ENCODE data around the gene ETV4. TPM values are rescaled to one million over a fixed set of nuclear protein-coding genes. Genes with fewer than 3 reads are reported as not detected.
A peak's percentile ranks its signal among the peaks of the same experiment; 100 is the strongest.

ETV4 gene
- total and polyA plus RNA-seq, 2 donors (not counting 1 experiment from before 2014, with no cell fraction given): 0.33 to 1.8 TPM

DNA sequence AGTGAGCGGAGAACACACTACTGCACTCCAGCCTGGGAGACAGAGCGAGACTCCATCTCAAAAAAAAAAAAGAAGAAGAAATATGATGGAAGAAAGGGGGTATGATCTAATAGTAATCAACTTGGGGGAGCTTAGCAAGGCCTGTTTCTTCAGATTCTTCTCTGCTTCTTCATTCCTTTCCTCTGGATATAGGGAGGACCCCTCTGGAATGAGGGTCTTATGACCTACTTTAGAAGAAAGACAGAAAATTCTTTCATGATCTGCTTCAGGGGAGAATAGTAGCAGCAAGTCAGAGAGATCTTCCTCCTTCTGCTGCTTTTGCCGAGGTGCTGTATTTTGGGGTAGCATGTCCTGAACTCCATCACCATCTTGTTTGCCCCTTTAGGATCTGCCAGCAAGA is 44.9 kb upstream of the ETV4 start:
- Histone ChIP-seq H3K9ac (ENCODE audit: insufficient read depth, low read length) (no peak overlapping the region), H3K79me2 (ENCODE audit: control insufficient read depth, insufficient read depth, low read length) (no peaks in the 10 kb centered on the region), H3K9me3 (ENCODE audit: control insufficient read depth, insufficient read depth, low read depth, low read length) (no peaks in the 10 kb centered on the region), H3K27ac (ENCODE audit: insufficient read depth, low read length) (peak overlapping the region; percentile 77), H3K27me3 (ENCODE audit: control insufficient read depth, insufficient read depth, low read length) (no peaks in the 10 kb centered on the region), H3K4me3 (replicated peaks in 1 of 4; ENCODE audit: control extremely low read depth in 1 of 4, insufficient read depth in 1 of 4, low read depth in 3 of 4, low read length in 4 of 4) (no peak overlapping the region), H3K4me2 (ENCODE audit: extremely low read depth, insufficient read depth, low read length) (peak overlapping the region; percentile 88), H3K36me3 (ENCODE audit: control insufficient read depth, insufficient read depth, low read length) (no peaks in the 10 kb centered on the region), H3K4me1 (ENCODE audit: control insufficient read depth, extremely low read depth, insufficient read depth, low read length) (peaks cover 14% of the 10 kb centered on the region), H2AFZ (ENCODE audit: low read length) (peak overlapping the region; percentile 24), H4K20me1 (ENCODE audit: control insufficient read depth, extremely low read depth, insufficient read depth, low read length) (no peaks in the 10 kb centered on the region)
- DNase-seq (ENCODE audit: low read depth in 2 of 2): peak in 1 of 2 donors; percentile 50
- no peak for TF ChIP-seq EZH2 (IDR thresholded peaks at IDR 0.05; ENCODE audit: low read length, missing control alignments)
- TF ChIP-seq, protein P1, sequence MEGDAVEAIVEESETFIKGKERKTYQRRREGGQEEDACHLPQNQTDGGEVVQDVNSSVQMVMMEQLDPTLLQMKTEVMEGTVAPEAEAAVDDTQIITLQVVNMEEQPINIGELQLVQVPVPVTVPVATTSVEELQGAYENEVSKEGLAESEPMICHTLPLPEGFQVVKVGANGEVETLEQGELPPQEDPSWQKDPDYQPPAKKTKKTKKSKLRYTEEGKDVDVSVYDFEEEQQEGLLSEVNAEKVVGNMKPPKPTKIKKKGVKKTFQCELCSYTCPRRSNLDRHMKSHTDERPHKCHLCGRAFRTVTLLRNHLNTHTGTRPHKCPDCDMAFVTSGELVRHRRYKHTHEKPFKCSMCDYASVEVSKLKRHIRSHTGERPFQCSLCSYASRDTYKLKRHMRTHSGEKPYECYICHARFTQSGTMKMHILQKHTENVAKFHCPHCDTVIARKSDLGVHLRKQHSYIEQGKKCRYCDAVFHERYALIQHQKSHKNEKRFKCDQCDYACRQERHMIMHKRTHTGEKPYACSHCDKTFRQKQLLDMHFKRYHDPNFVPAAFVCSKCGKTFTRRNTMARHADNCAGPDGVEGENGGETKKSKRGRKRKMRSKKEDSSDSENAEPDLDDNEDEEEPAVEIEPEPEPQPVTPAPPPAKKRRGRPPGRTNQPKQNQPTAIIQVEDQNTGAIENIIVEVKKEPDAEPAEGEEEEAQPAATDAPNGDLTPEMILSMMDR (conservative IDR thresholded peaks at IDR 0.05 in 1 of 2, IDR thresholded peaks at IDR 0.05 in 1 of 2; ENCODE audit: low read depth in 1 of 2, low read length in 2 of 2): no peak

- H3K4me3 ChIP-seq (replicated peaks in 1 of 4; ENCODE audit: control extremely low read depth in 1 of 4, insufficient read depth in 1 of 4, low read depth in 3 of 4, low read length in 4 of 4): no peak overlapping the region
- H3K36me3 ChIP-seq (ENCODE audit: control insufficient read depth, insufficient read depth, low read length): no peaks in the 10 kb centered on the region
- TF ChIP-seq, protein P1 (conservative IDR thresholded peaks at IDR 0.05 in 1 of 2, IDR thresholded peaks at IDR 0.05 in 1 of 2; ENCODE audit: low read depth in 1 of 2, low read length in 2 of 2): no peak
- TF ChIP-seq EZH2 (IDR thresholded peaks at IDR 0.05; ENCODE audit: low read length, missing control alignments): no peak
- peaks cover 14% of the 10 kb centered on the region for H3K4me1 ChIP-seq (ENCODE audit: control insufficient read depth, extremely low read depth, insufficient read depth, low read length)
- no peak overlapping the region for H3K27ac ChIP-seq (ENCODE audit: insufficient read depth, low read length)
- no peaks in the 10 kb centered on the region for H3K9me3 ChIP-seq (ENCODE audit: control insufficient read depth, insufficient read depth, low read depth, low read length)
- DNase-seq (ENCODE audit: low read depth in 2 of 2): no peak
- H2AFZ ChIP-seq (ENCODE audit: low read length): no peak overlapping the region
- no peak overlapping the region for H3K9ac ChIP-seq (ENCODE audit: insufficient read depth, low read length)
- no peaks in the 10 kb centered on the region for H3K27me3 ChIP-seq (ENCODE audit: control insufficient read depth, insufficient read depth, low read length)
- no peaks in the 10 kb centered on the region for H3K79me2 ChIP-seq (ENCODE audit: control insufficient read depth, insufficient read depth, low read length)
- no peak overlapping the region for H3K4me2 ChIP-seq (ENCODE audit: extremely low read depth, insufficient read depth, low read length)
- H4K20me1 ChIP-seq (ENCODE audit: control insufficient read depth, extremely low read depth, insufficient read depth, low read length): no peaks in the 10 kb centered on the region
Observed at GRCh38 chr17:43588664-43589435, 42.7 kb upstream of the ETV4 start.

DNA sequence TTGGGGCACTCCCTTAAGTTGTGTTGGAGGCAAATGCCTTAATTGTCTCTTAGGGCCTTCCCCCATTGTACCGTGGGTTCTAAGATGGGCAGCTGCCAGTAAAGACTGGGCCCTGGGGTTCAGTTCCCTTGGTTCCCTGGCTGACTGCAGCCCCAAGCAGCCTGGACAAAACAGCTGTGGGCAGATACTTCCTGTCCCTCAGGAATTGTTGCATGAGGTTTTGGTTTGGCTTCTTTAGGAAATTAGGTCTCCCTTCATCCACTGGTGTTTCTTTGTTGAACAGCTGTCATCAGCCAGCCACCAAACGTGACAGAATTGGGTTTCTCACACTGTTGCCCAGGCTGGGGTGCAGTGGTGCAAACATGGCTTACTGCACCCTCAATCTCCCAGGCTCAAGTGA is 42.0 kb upstream of the ETV4 start:
- Histone ChIP-seq H3K9ac (ENCODE audit: insufficient read depth, low read length) (no peak overlapping the region), H4K20me1 (ENCODE audit: control insufficient read depth, extremely low read depth, insufficient read depth, low read length) (no peaks in the 10 kb centered on the region), H3K27me3 (ENCODE audit: control insufficient read depth, insufficient read depth, low read length) (no peaks in the 10 kb centered on the region), H3K36me3 (ENCODE audit: control insufficient read depth, insufficient read depth, low read length) (no peaks in the 10 kb centered on the region), H3K27ac (ENCODE audit: insufficient read depth, low read length) (no peak overlapping the region), H2AFZ (ENCODE audit: low read length) (no peak overlapping the region), H3K79me2 (ENCODE audit: control insufficient read depth, insufficient read depth, low read length) (no peaks in the 10 kb centered on the region), H3K4me3 (replicated peaks in 1 of 4; ENCODE audit: control extremely low read depth in 1 of 4, insufficient read depth in 1 of 4, low read depth in 3 of 4, low read length in 4 of 4) (no peak overlapping the region), H3K4me1 (ENCODE audit: control insufficient read depth, extremely low read depth, insufficient read depth, low read length) (peaks cover 14% of the 10 kb centered on the region), H3K9me3 (ENCODE audit: control insufficient read depth, insufficient read depth, low read depth, low read length) (no peaks in the 10 kb centered on the region), H3K4me2 (ENCODE audit: extremely low read depth, insufficient read depth, low read length) (no peak overlapping the region)
- DNase-seq (ENCODE audit: low read depth in 2 of 2): no peak
- TF ChIP-seq, protein P1 (conservative IDR thresholded peaks at IDR 0.05 in 1 of 2, IDR thresholded peaks at IDR 0.05 in 1 of 2; ENCODE audit: low read depth in 1 of 2, low read length in 2 of 2): no peak
- no peak for TF ChIP-seq EZH2 (IDR thresholded peaks at IDR 0.05; ENCODE audit: low read length, missing control alignments)

Measured in fibroblast of lung (primary cell).